ENCODE measurements around the gene NRAP.

- no peak for TF ChIP-seq ATF3 (IDR thresholded peaks at IDR 0.05; ENCODE audit: borderline replicate concordance, extremely low read depth, low read depth, low read length)
- TF ChIP-seq REST (IDR thresholded peaks at IDR 0.05; ENCODE audit: low read depth, low read length) = no peak
- TF ChIP-seq TBL1XR1 (IDR thresholded peaks at IDR 0.05; ENCODE audit: low read depth, low read length) = no peak
- no peak for TF ChIP-seq ZNF274 (IDR thresholded peaks at IDR 0.05; ENCODE audit: insufficient read depth, insufficient read length)
- TF ChIP-seq SMAD1 (IDR thresholded peaks at IDR 0.05; ENCODE audit: low read depth, partially characterized antibody) = no peak
- TF ChIP-seq CTCF (IDR thresholded peaks at IDR 0.05 in 2 of 3, conservative IDR thresholded peaks at IDR 0.05 in 1 of 3; ENCODE audit: control insufficient read depth in 2 of 3, extremely low read depth in 1 of 3, insufficient read depth in 1 of 3, low read depth in 3 of 3, low read length in 3 of 3) = peak; percentile 52 to 67 (median 66); a peak in 5 of 6 replicates
- TF ChIP-seq SIN3A (IDR thresholded peaks at IDR 0.05; ENCODE audit: low read depth, low read length) = no peak
- TF ChIP-seq BCL11A (IDR thresholded peaks at IDR 0.05; ENCODE audit: low read depth, low read length) = no peak
- TF ChIP-seq POLR2AphosphoS5 (IDR thresholded peaks at IDR 0.05; ENCODE audit: low read length) = no peak
- no peak for TF ChIP-seq STAT3 (IDR thresholded peaks at IDR 0.05; ENCODE audit: low read depth, low read length)
- no peak for TF ChIP-seq HDAC6 (IDR thresholded peaks at IDR 0.05; ENCODE audit: unreplicated experiment)
Measured at GRCh38 chr10:113704637-113705343, 40.9 kb upstream of the NRAP start.

Data from GM12878 (cell line).